ENCODE measurements around the gene CCDC85A. TPM values are rescaled to one million over a fixed set of nuclear protein-coding genes. Genes with fewer than 3 reads are reported as not detected.

Gene CCDC85A
- total RNA-seq, 2 donors from 2014 or later = 2.5 to 4.9 TPM

DNA sequence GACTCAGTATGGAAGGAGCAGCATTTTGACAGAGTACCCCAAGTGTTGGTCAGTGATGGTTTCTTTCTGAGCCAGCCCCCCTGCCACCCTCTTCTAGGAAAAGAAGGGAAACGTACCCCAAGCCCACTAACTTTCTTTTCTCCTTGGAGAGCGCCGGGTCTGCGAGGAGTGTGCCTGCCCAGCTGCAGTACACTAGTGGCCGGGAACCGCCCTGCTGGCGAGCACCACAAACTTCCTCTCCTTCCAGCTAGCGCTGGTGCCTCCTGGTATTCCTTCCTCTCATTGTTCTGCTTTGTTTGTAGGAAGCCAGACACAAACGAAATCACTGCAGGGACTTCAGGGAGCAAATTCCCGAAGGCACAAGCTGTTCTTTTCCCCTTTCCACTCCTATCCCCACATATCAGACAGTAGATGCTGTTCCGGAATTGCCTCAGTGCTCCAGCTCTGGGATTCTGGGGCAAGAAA is 1.8 kb downstream of the CCDC85A start:
- ATAC-seq = peak; percentile 28 to 55
- intact Hi-C loops (cut with DNase I) = no loop called here
- DNase-seq = peak; percentile 70

DNA sequence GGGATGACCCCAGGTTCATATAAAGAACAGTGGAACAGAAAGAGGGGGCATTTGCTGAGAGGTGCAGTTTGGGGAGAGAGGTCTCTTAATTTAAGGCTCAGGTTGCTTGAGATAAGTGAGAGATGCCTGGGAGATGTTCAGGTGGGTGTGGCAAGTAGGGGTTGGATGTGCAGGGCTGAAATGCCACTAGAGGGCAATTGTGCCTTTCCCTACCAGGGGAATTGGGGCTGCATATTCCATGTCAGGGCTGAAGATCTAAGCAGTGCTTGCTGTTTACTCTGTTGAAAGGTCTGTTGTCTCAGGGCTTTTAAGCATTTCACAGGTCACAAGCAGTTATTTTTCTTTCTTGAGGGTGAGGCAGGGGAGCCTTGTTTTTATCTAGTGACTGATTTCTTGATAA is 7.8 kb downstream of the CCDC85A start:
- no peak for DNase-seq
- intact Hi-C loops (cut with DNase I) = loop anchor here (2.0 to 5.0 kb wide), 2 partner anchors 556 to 557 kb away; no protein-coding TSS in a partner anchor
- ATAC-seq = peak; percentile 71 to 84

DNA sequence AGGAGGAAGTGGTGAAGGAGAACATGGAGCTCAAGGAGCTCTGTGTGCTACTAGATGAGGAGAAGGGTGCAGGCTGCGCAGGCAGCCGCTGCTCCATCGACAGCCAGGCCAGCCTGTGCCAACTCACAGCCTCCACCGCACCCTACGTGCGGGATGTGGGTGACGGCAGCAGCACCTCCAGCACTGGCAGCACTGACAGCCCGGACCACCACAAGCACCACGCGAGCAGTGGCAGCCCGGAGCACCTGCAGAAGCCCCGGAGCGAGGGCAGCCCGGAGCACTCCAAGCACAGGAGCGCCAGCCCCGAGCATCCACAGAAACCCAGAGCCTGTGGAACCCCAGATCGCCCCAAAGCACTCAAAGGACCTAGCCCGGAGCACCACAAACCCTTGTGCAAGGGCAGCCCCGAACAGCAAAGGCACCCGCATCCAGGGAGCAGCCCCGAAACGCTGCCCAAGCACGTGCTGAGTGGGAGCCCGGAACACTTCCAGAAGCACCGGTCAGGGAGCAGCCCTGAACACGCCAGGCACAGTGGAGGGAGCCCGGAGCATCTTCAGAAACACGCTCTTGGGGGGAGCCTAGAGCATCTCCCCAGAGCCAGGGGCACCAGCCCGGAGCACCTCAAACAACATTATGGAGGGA is 9.0 kb downstream of the CCDC85A start:
- intact Hi-C loops (cut with DNase I) = loop anchor here in 1 of 2 donors (5.0 kb wide), 1 partner anchor 555 kb away; no protein-coding TSS in a partner anchor
- no peak for ATAC-seq
- no peak for DNase-seq

DNA sequence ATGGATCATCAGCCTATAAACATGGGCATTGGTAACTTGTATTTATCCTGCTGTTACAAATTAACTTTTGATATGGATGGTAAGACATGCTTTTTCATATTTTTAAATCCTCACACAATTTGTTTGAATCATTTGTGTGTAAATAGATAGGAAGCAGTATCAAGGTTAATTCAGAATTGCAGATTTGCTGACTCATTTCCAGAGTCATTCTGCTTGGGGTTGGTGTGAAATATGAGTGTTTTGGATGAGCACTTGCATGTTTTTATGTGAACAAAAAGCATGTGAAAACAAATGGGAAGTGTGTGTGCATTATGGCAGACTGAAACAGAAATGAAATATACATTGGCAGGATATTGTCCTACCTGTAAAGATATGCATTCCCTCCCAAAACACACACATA is 11.8 kb downstream of the CCDC85A start:
- ATAC-seq (no peak), DNase-seq (no peak)
- intact Hi-C loops (cut with DNase I) = no loop called here

DNA sequence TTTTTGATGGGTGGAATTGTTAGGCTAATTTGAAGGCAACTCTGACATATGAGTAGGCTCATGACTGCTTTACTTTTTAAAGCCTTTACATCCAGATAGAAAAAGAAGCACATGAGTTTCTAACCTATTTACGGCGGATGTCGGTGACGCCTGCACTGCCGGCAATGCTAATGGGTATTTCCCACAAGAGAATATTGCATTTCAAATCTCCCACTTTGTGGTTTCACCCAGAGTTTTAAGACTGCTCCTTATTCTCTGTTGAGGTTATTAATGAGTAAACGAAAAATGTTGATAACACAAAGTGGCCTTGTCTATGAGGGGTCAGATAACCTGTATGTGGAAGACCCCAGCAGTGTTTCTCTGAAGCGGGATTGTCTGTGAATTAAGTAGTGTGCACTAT is 14.0 kb downstream of the CCDC85A start:
- intact Hi-C loops (cut with DNase I) = no loop called here
- ATAC-seq (no peak), DNase-seq (no peak)

DNA sequence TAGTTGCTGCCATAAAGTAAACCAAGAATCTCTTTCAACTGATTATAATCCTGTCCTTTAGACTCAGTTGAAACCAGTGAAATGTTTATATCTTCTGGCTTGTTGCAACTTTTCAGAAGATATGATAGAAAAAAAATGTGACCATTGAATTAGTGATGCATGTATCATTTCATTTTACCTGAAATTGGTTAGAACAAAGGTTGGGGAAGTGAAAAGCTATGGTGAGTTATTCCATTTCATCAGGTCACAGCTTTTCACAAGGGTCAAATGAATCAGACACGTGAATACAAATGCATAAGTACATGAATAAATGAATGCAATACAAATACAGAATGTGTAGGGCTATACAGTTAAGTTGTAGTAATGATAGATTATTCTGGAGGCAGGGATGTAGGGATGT is 15.1 kb downstream of the CCDC85A start:
- DNase-seq = no peak
- intact Hi-C loops (cut with DNase I) = no loop called here
- no peak for ATAC-seq

DNA sequence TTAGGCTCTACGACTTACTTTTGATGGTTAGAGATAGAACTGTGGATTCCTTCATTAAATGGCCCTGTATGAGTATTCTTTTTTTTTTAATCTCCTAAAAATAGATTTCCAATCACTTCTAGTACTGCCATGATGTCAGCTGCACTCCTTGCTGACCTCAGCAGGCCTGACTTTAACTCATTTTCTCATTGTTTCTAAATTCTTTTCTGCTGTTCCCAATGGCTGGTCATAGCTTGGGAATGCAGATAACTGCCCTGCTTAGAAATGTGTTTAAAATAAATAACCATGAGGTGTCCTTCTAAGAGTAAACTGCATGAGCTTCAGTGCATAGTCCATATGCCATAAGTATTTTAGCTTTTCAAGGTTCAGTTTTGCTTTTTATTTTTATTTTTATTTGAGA is 15.7 kb downstream of the CCDC85A start:
- intact Hi-C loops (cut with DNase I) = no loop called here
- DNase-seq = no peak
- no peak for ATAC-seq

DNA sequence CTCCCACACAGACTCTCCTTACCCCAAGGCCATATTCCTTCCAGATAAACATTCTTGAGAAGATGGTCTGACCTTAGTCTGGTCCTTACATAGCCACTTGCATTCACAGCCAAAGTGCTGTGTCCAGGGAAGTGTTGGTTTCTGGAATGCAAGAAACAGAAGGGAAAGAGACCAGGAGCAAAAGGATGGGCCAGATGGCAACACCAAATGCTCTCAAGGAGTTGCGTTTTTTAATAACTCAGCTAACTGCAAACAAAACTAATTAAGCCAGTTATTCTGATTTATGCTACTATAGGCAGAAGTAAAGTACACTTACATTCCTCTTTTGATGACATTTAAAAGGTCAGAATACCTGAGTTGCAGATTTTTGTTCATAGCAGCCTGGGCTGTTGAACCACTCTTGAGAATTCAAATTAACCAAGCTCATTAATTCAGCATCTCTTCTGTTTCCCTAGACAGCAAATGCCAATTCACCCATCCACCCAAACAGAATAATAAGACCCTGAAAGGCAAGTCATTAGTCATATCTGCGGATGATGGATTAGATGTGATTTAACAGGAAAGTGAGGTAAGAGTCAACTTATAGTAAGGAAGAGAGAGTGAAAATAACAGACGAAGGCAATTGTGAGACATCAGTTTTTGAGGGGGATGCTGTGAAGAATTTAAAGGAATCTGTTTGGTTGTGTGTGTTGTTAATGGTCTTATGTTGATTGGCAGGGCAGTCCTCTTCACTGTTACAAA is 18.8 kb downstream of the CCDC85A start:
- DNase-seq = no peak
- intact Hi-C loops (cut with DNase I) = no loop called here
- no peak for ATAC-seq

DNA sequence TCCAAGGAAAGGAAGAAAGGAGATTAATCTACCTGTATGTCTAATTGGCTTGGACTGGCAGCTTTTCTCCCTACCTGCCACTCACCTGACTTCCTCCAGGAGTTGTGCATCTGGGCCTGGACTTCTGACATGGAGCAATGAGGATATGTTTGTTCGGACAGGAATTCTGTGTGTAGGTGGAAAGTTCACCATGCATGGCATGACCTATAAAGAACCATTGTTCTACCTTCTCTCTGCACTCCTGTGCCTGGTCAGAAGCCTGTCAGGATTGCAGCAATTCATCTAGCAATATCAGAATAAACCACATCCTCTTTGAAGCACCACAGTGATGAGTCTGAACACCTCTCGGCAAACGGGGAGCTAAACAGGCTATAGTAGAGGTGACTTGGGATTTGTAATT is 20.8 kb downstream of the CCDC85A start:
- intact Hi-C loops (cut with DNase I) = no loop called here
- no peak for DNase-seq

DNA sequence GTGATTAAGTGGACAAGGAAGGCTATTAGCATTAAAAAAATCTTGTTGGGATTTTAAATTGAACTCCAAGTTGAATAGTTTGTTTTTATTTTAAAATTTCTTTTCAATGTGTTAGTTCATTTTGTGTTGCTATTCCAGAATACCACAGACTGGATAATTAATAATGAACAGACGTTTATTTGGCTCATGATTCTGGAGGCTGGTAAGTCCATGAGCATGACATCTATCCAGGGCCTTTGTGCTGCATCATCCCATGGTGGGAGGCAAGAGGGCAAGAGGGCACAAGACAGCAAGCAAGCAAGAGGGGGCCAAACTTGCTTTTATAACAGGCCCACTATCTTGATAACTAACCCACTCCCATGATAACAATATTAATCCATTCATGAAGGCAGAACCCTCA is 22.5 kb downstream of the CCDC85A start:
- ATAC-seq = no peak
- no peak for DNase-seq
- intact Hi-C loops (cut with DNase I) = no loop called here

More for the DNA sequence above, 20.8 kb downstream of the CCDC85A start:
- ATAC-seq = no peak

DNA sequence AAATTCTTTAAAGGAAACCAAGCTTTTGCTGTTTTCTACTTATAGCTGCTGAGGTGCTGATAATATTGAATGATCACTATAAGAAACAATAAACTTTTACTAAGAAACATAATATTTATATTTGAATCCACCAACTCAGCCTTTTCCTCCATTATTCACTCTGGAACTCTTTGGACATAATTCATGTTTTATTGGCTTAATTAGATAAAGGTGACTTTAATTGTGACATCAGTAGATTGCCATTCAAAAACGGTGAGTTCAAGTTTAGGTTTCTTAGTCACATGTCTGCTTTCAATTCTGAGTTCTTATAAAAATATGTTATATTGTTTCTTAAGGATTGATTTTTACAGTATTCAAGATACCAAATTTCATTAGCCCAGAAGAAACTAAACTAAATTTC is 24.0 kb downstream of the CCDC85A start:
- ATAC-seq = no peak
- no peak for DNase-seq
- intact Hi-C loops (cut with DNase I) = no loop called here

DNA sequence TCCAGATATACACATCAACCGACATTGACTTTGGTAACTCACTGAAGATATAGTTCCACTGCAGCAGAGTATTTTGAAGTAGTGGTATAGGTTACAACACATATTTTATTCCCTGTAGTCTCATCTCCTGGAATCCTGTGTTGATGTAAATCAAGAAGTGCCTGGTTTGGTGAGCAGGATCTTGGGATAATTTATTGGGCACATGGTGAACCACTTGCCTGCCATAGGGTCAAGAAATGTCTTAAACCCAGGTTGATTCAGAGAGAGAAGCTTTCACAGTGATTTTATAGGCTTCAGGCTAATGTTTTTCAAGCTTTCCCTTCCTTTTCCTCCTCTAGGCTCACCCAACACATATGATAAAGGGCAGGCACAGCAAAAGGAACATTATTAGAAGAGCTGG is 24.6 kb downstream of the CCDC85A start:
- intact Hi-C loops (cut with DNase I) = no loop called here
- no peak for ATAC-seq
- DNase-seq = no peak

DNA sequence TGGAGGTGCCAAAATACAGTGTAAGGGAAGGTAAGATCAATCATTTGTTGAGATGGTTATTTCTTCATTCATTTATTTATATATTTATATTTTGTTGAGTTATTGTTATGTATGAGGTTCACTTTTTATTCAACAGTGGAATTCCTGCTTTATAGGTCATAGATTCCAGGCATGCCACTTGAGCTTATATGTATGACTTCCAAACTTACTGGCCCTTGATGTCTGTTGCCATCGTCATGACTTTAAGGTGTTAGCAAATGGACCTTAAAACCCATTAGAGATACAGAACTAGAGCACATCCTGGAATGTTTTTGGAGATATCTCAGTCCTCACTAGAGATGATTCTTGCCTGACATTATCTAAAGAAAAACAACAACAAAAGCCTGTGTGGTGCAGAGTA is 25.9 kb downstream of the CCDC85A start:
- DNase-seq = no peak
- intact Hi-C loops (cut with DNase I) = no loop called here
- no peak for ATAC-seq

DNA sequence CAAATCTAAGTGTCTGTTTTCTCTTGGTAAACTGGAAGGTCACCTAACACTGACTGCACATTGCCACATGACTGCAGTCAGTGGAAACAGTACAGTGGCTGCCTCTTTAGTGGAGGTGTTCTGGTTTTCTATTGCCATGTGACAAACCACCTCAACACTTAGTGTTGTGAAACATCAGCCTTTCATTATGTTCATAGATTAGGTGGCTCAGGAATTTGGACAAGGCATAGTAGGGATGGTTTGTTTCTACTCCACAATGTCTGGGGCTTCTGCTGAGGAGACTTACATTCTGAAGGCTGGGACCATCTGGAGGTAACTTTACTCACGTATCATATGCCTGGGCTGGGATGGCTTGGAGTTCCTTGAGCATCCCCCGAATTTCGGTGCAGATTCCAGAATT is 26.5 kb downstream of the CCDC85A start:
- ATAC-seq = no peak
- DNase-seq = no peak
- intact Hi-C loops (cut with DNase I) = no loop called here

DNA sequence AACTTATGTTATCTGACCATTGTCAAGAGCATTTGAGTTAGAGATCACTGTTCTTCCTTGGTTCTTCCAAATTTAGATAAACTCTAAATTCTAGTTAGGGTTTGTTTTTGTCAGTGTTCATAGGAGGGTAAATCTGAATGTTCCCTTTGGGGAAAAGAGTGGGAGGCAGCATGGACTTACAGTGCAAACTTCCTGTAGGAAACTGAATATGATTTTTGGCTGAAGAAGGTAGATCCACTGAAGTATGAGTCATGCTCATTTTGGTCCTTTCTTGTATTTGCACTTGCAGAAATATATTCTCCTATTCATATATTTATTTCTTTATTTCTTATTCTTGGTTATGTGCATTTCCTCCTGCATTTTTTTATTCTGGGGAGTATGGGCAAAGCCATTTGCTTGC is 27.3 kb downstream of the CCDC85A start:
- DNase-seq = no peak
- no peak for ATAC-seq
- intact Hi-C loops (cut with DNase I) = no loop called here

DNA sequence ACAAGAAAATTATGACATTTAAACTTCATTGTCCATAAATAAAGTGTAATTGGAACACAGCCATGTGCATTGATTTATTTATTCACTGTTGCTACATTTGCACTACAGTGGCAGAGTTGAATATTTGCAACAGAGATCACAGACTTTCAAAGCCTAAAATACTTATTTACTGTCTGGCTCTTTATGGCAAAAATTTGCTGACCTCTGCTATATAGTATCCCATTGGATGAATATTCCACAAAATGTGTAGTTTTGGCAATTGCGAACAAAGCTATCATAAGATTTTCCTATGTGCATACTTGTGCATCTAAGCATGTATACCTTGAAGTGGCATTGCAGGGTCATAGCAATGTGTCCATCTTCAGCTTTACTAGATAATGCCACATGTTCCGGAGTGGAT is 32.1 kb downstream of the CCDC85A start:
- intact Hi-C loops (cut with DNase I) = no loop called here
- DNase-seq (no peak), ATAC-seq (no peak)

DNA sequence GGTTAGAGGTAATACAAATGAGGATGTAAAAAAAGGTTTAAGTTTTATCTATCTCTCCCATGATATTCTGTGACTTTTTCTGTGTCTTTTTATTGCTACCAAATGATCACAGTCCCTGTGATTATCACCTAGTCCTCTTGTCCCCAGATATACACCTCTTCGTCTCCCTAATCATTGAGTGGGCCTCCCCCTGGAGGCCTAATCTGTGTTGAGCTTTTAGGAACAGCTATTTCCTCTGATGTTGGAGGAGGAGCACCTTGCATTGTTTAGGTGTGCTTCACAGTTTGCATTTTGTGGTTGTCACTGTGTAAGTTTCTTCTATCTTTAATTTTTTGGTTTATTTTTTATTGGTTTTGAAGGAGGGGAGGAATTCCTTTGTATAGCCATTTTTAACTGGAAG is 33.3 kb downstream of the CCDC85A start:
- no peak for ATAC-seq
- intact Hi-C loops (cut with DNase I) = no loop called here
- no peak for DNase-seq

DNA sequence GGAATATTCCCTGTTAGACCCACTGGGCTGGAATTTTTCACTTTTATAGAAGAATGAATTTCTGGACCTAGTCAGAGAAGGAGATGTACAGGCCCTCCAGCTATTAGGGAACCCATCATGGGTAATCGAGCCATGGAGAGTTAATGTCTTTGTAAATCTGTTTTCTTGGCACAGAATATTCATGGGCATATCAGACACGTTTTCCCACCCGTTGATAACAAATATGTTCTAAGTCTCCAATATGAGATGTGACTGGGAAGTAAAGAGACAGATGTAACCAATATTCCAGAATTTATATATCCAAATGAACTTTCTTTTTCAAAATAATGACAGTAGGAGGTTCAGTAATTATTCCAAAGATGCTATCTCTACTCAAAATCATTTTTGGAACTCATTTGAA is 38.7 kb downstream of the CCDC85A start:
- ATAC-seq = no peak
- DNase-seq = no peak
- intact Hi-C loops (cut with DNase I) = no loop called here

DNA sequence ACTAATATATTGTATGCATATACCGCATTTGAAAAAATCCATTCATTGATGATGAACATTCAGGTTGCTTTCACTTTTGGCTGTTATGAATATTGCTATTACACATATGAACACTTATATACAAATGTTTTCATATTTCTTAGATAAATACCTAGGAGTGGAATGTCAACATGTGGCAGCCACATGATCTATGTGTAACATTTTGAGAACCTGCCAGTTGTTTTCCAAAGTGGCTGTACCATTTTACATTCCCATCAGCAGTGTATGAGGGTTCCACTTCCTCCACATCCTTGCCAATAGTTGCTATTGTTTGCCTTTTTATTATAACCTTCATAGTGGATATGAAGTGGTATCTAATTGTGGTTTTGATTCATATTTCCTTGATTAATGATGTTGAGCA is 40.5 kb downstream of the CCDC85A start:
- ATAC-seq (no peak), DNase-seq (no peak)
- intact Hi-C loops (cut with DNase I) = no loop called here

DNA sequence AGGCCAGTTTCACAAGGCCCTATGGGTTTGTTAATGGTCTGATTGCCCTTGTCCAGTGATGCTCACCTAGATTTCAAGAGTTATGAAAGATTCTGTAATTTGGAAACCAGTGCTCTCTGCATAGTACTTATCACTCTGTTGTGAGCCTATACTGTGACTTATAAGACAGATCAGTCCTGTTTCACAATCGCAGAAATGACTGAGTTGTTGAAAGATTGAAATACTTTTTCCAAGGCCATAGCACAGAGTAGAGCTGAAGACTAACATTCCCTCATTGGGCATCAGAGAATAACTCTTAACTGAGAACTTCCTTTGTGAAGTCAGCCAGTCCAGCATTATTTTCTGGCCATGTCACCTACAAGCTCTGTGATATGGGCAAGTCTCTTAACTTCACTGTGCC is 44.0 kb downstream of the CCDC85A start:
- DNase-seq (no peak), ATAC-seq (no peak)
- intact Hi-C loops (cut with DNase I) = no loop called here
